H9 (cell line): ENCODE data around the gene RBM27. TPM values are rescaled to one million over a fixed set of nuclear protein-coding genes. Genes with fewer than 3 reads are reported as not detected.

ENCODE experiments used
- DNase-seq: peaks from one replicate; pipeline ENCODE4 v3.0.0-alpha.2; 2017
- H2AFZ ChIP-seq: one replicate; pipeline ENCODE4 v1.6.1; 2013; ENCODE audit warnings: mild to moderate bottlenecking, low read length, control low read depth, moderate library complexity
- H2AK5ac ChIP-seq: 2 replicates; pipeline ENCODE4 v1.6.1; 2013; ENCODE audit warnings: low read length, control low read depth, mixed read lengths; ENCODE audit not compliant: insufficient read length
- H2BK120ac ChIP-seq: one replicate; pipeline ENCODE4 v1.6.1; 2013; ENCODE audit warnings: low read depth, mild to moderate bottlenecking, low read length, control low read depth, inconsistent platforms; ENCODE audit not compliant: poor library complexity, severe bottlenecking
- H2BK12ac ChIP-seq: 2 replicates; pipeline ENCODE4 v1.6.1; 2013; ENCODE audit warnings: low read length, control low read depth, mixed read lengths, low read depth; ENCODE audit not compliant: insufficient read length
- H2BK15ac ChIP-seq: 2 replicates; pipeline ENCODE4 v1.6.1; 2013; ENCODE audit warnings: low read depth, low read length, control low read depth
- H2BK20ac ChIP-seq: one replicate; pipeline ENCODE4 v1.6.1; 2013; ENCODE audit warnings: low read depth, mild to moderate bottlenecking, low read length, control low read depth, inconsistent platforms; ENCODE audit not compliant: poor library complexity, severe bottlenecking
- H2BK5ac ChIP-seq: 2 replicates; pipeline ENCODE4 v1.6.1; 2013; ENCODE audit warnings: low read length, control low read depth, mixed read lengths; ENCODE audit not compliant: insufficient read length
- H3K14ac ChIP-seq: 2 replicates; pipeline ENCODE4 v1.6.1; 2013; ENCODE audit warnings: low read length, control low read depth; ENCODE audit not compliant: insufficient read depth
- H3K18ac ChIP-seq: 2 replicates; pipeline ENCODE4 v1.6.1; 2013; ENCODE audit warnings: low read depth, mild to moderate bottlenecking, mixed read lengths, low read length, control low read depth; ENCODE audit not compliant: insufficient read length
- H3K23ac ChIP-seq: 2 replicates; pipeline ENCODE4 v1.6.1; 2013; ENCODE audit warnings: low read length, control low read depth, mixed read lengths, low read depth; ENCODE audit not compliant: insufficient read length
- H3K23me2 ChIP-seq: 2 replicates; pipeline ENCODE4 v1.6.1; 2013; ENCODE audit warnings: low read depth, mild to moderate bottlenecking, mixed read lengths, low read length, control low read depth; ENCODE audit not compliant: insufficient read length, poor library complexity, severe bottlenecking
- H3K27ac ChIP-seq: 2 replicates; pipeline ENCODE4 v1.5.1; 2013; ENCODE audit warnings: low read length, control low read depth, mixed read lengths, low read depth; ENCODE audit not compliant: insufficient read length
- H3K27me3 ChIP-seq: 2 replicates; pipeline ENCODE4 v1.6.1; 2013; ENCODE audit warnings: low read length, control low read depth, inconsistent platforms; ENCODE audit not compliant: insufficient read depth
- H3K4ac ChIP-seq: 2 replicates; pipeline ENCODE4 v1.6.1; 2013; ENCODE audit warnings: low read depth, mild to moderate bottlenecking, control low read depth, inconsistent platforms, low read length, moderate library complexity
- H3K4me1 ChIP-seq: 2 replicates; pipeline ENCODE4 v1.6.1; 2013; ENCODE audit warnings: low read length, control low read depth, inconsistent platforms; ENCODE audit not compliant: insufficient read depth
- H3K4me2 ChIP-seq: 2 replicates; pipeline ENCODE4 v1.6.1; 2013; ENCODE audit warnings: low read length, control low read depth, mixed read lengths; ENCODE audit not compliant: insufficient read length, insufficient read depth
- H3K56ac ChIP-seq: 2 replicates; pipeline ENCODE4 v1.6.1; 2013; ENCODE audit warnings: low read depth, mild to moderate bottlenecking, mixed read lengths, low read length, control low read depth; ENCODE audit not compliant: insufficient read length
- H3K79me1 ChIP-seq: 2 replicates; pipeline ENCODE4 v1.6.1; 2013; ENCODE audit warnings: low read depth, mild to moderate bottlenecking, moderate library complexity, low read length, control low read depth, inconsistent platforms; ENCODE audit not compliant: insufficient read depth, poor library complexity, severe bottlenecking
- H3K79me2 ChIP-seq: 2 replicates; pipeline ENCODE4 v1.6.1; 2013; ENCODE audit warnings: low read length, control low read depth, inconsistent platforms; ENCODE audit not compliant: insufficient read depth
- H3K9ac ChIP-seq: 2 replicates; pipeline ENCODE4 v1.6.1; 2013; ENCODE audit warnings: low read length, control low read depth, mixed read lengths; ENCODE audit not compliant: insufficient read length; ENCODE audit errors: extremely low read depth
- H3K9me3 ChIP-seq: one replicate; pipeline ENCODE4 v1.6.1; 2013; ENCODE audit warnings: low read depth, low read length, inconsistent platforms; ENCODE audit not compliant: control insufficient read depth
- H3T11ph ChIP-seq: one replicate; pipeline ENCODE4 v1.6.1; 2013; ENCODE audit warnings: mild to moderate bottlenecking, low read length, control low read depth, inconsistent platforms
- H4K20me1 ChIP-seq: one replicate; pipeline ENCODE4 v1.6.1; 2013; ENCODE audit not compliant: control insufficient read depth, insufficient read length, insufficient read depth
- H4K5ac ChIP-seq: 2 replicates; pipeline ENCODE4 v1.6.1; 2013; ENCODE audit warnings: low read depth, mild to moderate bottlenecking, mixed read lengths, low read length, control low read depth; ENCODE audit not compliant: insufficient read length
- H4K8ac ChIP-seq: replicated peaks from 2 replicates; pipeline ENCODE4 v1.6.1; 2013; ENCODE audit warnings: low read length, control low read depth, mixed read lengths, low read depth; ENCODE audit not compliant: insufficient read length
- H4K91ac ChIP-seq: 2 replicates; pipeline ENCODE4 v1.6.1; 2013; ENCODE audit warnings: low read depth, mild to moderate bottlenecking, moderate library complexity, mixed read lengths, low read length, control low read depth; ENCODE audit not compliant: insufficient read length
- H3K27ac Mint-ChIP-seq, 3 experiments: 2 replicates in 2 of 3; 3 replicates in 1 of 3; pipeline ENCODE4 v1.8.0; 2020 to 2021; ENCODE audit warnings: mixed read lengths in 3 of 3, mild to moderate bottlenecking in 1 of 3, moderate library complexity in 1 of 3
- H3K27me3 Mint-ChIP-seq: 2 replicates; pipeline ENCODE4 v1.8.0; 2021; ENCODE audit warnings: low read depth, mild to moderate bottlenecking, moderate library complexity, mixed read lengths
- H3K36me3 Mint-ChIP-seq, 3 experiments: 2 replicates in 2 of 3; 3 replicates in 1 of 3; pipeline ENCODE4 v1.8.0; 2020 to 2021; ENCODE audit warnings: low read depth in 3 of 3, mixed read lengths in 3 of 3; ENCODE audit not compliant: insufficient read depth in 1 of 3
- H3K4me1 Mint-ChIP-seq, 2 experiments: 2 replicates each; pipeline ENCODE4 v1.8.0; 2020; ENCODE audit warnings: mixed read lengths in 2 of 2
- H3K4me3 Mint-ChIP-seq, 2 experiments: 2 replicates in 1 of 2; 3 replicates in 1 of 2; pipeline ENCODE4 v1.8.0; 2020 to 2021; ENCODE audit warnings: mild to moderate bottlenecking in 2 of 2, mixed read lengths in 2 of 2, moderate library complexity in 1 of 2
- H3K9me3 Mint-ChIP-seq, 2 experiments: 2 replicates in 1 of 2; 3 replicates in 1 of 2; pipeline ENCODE4 v1.8.0; 2020; ENCODE audit warnings: mild to moderate bottlenecking in 2 of 2, mixed read lengths in 2 of 2, moderate library complexity in 1 of 2
- WGBS: extraction: QIAGEN DNeasy Blood & Tissue Kit; methylation state at CpG from one replicate; pipeline ENCODE4 v1.1.7; 2013; ENCODE audit warnings: missing lambda C conversion rate, low lambda C conversion rate, mixed read lengths; ENCODE audit not compliant: insufficient read length; ENCODE audit errors: extremely low coverage; 5-methylcytosine and 5-hydroxymethylcytosine counted together
- total RNA-seq: library from RNA; stranded (reverse); gene quantifications from 2 replicates; pipeline ENCODE4 v1.2.1, GENCODE V29; 2021
- TF ChIP-seq, protein P1 (sequence below): fragments of 200-600 bp; sonication (generic); conservative IDR thresholded peaks from 3 replicates; pipeline ENCODE4 v1.8.0; 2021; ENCODE audit warnings: antibody characterized with exemption, mild to moderate bottlenecking

The RBM27 gene
- total RNA-seq, 1 experiment from 2014 or later = 33.8 TPM

DNA sequence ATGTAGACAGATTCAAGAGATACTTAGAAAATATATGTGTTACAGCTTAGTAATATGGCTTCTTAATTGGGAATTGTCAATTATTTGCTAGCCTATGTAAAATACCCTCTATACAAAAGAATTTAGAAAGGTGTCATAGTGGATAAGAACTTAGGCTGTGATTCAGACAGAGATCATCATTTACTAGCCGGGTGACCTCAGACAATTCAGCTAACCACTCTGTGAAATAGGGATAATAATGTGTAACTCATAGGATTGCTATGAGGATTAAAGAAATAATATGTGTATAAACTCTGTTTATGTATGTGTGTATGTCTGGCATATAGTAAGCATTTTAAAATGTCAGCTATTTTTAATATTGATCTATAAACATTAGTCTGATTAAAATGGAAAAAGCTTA lies 15.0 kb upstream of the RBM27 start:
- Histone ChIP-seq H2BK15ac (no peak overlapping the region), H3K27ac (no peak overlapping the region), H2BK5ac (no peak overlapping the region), H4K8ac (no peak overlapping the region), H4K91ac (no peak overlapping the region), H3K4me1 (no peaks in the 10 kb centered on the region), H3K14ac (no peak overlapping the region), H3K23ac (no peak overlapping the region), H4K5ac (no peak overlapping the region), H3K23me2 (no peaks in the 10 kb centered on the region), H3K4me2 (no peak overlapping the region), H3K18ac (no peak overlapping the region), H3K79me1 (no peaks in the 10 kb centered on the region), H3K9me3 (no peaks in the 10 kb centered on the region), H2BK12ac (no peak overlapping the region), H3K56ac (no peak overlapping the region), H2AK5ac (no peak overlapping the region), H4K20me1 (no peaks in the 10 kb centered on the region), H2AFZ (no peak overlapping the region), H2BK120ac (no peak overlapping the region), H3K27me3 (no peaks in the 10 kb centered on the region), H3K9ac (no peak overlapping the region), H2BK20ac (no peak overlapping the region), H3K79me2 (no peaks in the 10 kb centered on the region), H3K4ac (no peak overlapping the region), H3T11ph (no peak overlapping the region)
- H3K36me3 Mint-ChIP-seq = no peaks in the 10 kb centered on the region
- WGBS = no CpG with 5 or more reads among the region's 1 CpG
- no peaks in the 10 kb centered on the region for H3K9me3 Mint-ChIP-seq
- DNase-seq = no peak
- no peak overlapping the region for H3K27ac Mint-ChIP-seq
- TF ChIP-seq, protein P1, sequence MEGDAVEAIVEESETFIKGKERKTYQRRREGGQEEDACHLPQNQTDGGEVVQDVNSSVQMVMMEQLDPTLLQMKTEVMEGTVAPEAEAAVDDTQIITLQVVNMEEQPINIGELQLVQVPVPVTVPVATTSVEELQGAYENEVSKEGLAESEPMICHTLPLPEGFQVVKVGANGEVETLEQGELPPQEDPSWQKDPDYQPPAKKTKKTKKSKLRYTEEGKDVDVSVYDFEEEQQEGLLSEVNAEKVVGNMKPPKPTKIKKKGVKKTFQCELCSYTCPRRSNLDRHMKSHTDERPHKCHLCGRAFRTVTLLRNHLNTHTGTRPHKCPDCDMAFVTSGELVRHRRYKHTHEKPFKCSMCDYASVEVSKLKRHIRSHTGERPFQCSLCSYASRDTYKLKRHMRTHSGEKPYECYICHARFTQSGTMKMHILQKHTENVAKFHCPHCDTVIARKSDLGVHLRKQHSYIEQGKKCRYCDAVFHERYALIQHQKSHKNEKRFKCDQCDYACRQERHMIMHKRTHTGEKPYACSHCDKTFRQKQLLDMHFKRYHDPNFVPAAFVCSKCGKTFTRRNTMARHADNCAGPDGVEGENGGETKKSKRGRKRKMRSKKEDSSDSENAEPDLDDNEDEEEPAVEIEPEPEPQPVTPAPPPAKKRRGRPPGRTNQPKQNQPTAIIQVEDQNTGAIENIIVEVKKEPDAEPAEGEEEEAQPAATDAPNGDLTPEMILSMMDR = no peak
- H3K27me3 Mint-ChIP-seq = no peaks in the 10 kb centered on the region; the same call in 1 of the 2 replicates
- no peaks in the 10 kb centered on the region for H3K4me1 Mint-ChIP-seq
- no peak overlapping the region for H3K4me3 Mint-ChIP-seq
